HG03066 (cell line): ENCODE measurements around the gene ANKRD2.

Experiments
- ATAC-seq: cut with Tn5 transposase; IDR thresholded peaks from one replicate; pipeline ENCODE4 v1.9.1; 2021; ENCODE audit warnings: low read depth; ENCODE audit not compliant: unreplicated experiment

The ANKRD2 gene

GRCh38 chr10:97590748-97591495 is 18.3 kb downstream of the ANKRD2 start:
- ATAC-seq = no peak

- no peak for ATAC-seq
Observed at GRCh38 chr10:97593421-97593820, 20.8 kb downstream of the ANKRD2 start.

- no peak for ATAC-seq
Observed at GRCh38 chr10:97596101-97597082, 23.8 kb downstream of the ANKRD2 start.

- ATAC-seq = no peak
Observed at GRCh38 chr10:97597778-97598177, 25.2 kb downstream of the ANKRD2 start.

GRCh38 chr10:97598407-97599271 is 26.1 kb downstream of the ANKRD2 start:
- no peak for ATAC-seq

GRCh38 chr10:97599272-97599619 is 26.7 kb downstream of the ANKRD2 start:
- no peak for ATAC-seq

- ATAC-seq = no peak
Observed at GRCh38 chr10:97600616-97601015, 28.0 kb downstream of the ANKRD2 start.

- no peak for ATAC-seq
Observed at GRCh38 chr10:97601268-97602215, 29.0 kb downstream of the ANKRD2 start.

GRCh38 chr10:97607095-97607636 is 34.6 kb downstream of the ANKRD2 start:
- ATAC-seq = no peak

- ATAC-seq = no peak
Observed at GRCh38 chr10:97608991-97609561, 36.5 kb downstream of the ANKRD2 start.

- no peak for ATAC-seq
Observed at GRCh38 chr10:97611473-97611872, 38.9 kb downstream of the ANKRD2 start.

GRCh38 chr10:97612386-97612785 is 39.8 kb downstream of the ANKRD2 start:
- ATAC-seq = no peak

GRCh38 chr10:97618285-97618684 is 45.7 kb downstream of the ANKRD2 start:
- ATAC-seq = no peak

- no peak for ATAC-seq
Observed at GRCh38 chr10:97618733-97619132, 46.2 kb downstream of the ANKRD2 start.

GRCh38 chr10:97623277-97623676 is 50.7 kb downstream of the ANKRD2 start:
- ATAC-seq = no peak

- no peak for ATAC-seq
Observed at GRCh38 chr10:97627731-97628130, 55.2 kb downstream of the ANKRD2 start.

- ATAC-seq = no peak
Observed at GRCh38 chr10:97628228-97628627, 55.6 kb downstream of the ANKRD2 start.

GRCh38 chr10:97629289-97629688 is 56.7 kb downstream of the ANKRD2 start:
- ATAC-seq = no peak

- ATAC-seq = no peak
Observed at GRCh38 chr10:97631098-97631497, 58.5 kb downstream of the ANKRD2 start.
